ENCODE data around the gene MRPL18.
"Not testable (repeated sequence)": the region's sequence is repeated elsewhere in the genome, so short reads cannot be mapped to it uniquely, and the experiment has no call there.

The MRPL18 gene

DNA sequence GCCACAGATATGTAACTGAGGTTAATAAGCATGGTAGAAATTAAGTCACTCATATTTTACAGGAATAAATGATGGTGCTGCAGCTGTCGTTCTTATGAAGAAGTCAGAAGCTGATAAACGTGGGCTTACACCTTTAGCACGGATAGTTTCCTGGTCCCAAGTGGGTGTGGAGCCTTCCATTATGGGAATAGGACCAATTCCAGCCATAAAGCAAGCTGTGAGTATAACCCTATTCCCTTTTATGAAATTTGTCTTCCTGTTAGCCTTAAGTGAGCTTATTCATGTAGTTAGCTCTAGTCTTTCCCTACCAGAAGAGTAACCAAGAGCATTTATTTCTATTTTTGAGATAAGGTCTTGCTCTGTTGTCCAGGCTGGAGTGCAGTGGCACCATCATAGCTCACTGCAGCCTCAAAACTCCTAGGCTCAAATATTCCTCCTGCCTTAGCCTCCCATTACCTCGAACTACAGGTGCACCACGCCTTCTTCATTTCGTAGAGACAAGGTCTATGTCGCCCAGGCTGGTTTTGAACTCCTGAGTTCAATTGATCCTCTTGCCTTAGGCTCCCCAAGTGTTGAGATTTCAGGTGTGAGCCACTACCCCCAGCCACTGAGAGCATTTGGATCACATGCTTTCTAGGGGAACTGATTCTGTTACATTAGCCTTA is 12.9 kb upstream of the MRPL18 start:
- Histone ChIP-seq H3K4me1 (ENCODE audit: control insufficient read depth, insufficient read depth, low read length) (no peaks in the 10 kb centered on the region), H3K27me3 (ENCODE audit: control insufficient read depth in 1 of 2, insufficient read depth in 2 of 2, low read length in 2 of 2) (no peaks in the 10 kb centered on the region), H3K36me3 (ENCODE audit: control insufficient read depth in 2 of 2, insufficient read depth in 2 of 2, low read length in 2 of 2) (peaks cover 36 to 44% of the 10 kb centered on the region in 2 donors), H3K9me3 (ENCODE audit: control insufficient read depth in 2 of 2, low read length in 2 of 2) (no peaks in the 10 kb centered on the region), H3K4me3 (ENCODE audit: low read length in 2 of 2) (no peak overlapping the region), H3K9ac (ENCODE audit: low read length in 2 of 2) (no peak overlapping the region), H3K27ac (ENCODE audit: low read length) (no peak overlapping the region)

DNA sequence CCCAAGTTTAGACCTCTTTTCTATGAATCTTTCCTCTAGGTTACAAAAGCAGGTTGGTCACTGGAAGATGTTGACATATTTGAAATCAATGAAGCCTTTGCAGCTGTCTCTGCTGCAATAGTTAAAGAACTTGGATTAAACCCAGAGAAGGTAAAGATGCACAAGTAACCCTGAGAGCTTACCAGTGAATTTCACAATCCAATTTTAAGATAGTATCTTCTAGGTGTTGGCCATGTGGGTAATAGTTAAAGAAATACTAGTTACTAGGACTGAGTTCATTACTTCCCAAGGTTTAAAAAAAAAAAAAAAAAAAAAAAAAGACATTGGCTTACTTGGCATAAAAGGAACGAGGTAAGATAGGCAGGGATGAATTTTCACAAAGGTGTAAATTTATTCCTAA is 12.1 kb upstream of the MRPL18 start:
- no peak overlapping the region for H3K9ac ChIP-seq (ENCODE audit: low read length in 2 of 2)
- no peaks in the 10 kb centered on the region for H3K9me3 ChIP-seq (ENCODE audit: control insufficient read depth in 2 of 2, low read length in 2 of 2)
- no peak overlapping the region for H3K4me3 ChIP-seq (ENCODE audit: low read length in 2 of 2)
- no peaks in the 10 kb centered on the region for H3K4me1 ChIP-seq (ENCODE audit: control insufficient read depth, insufficient read depth, low read length)
- no peak overlapping the region for H3K27ac ChIP-seq (ENCODE audit: low read length)
- H3K36me3 ChIP-seq (ENCODE audit: control insufficient read depth in 2 of 2, insufficient read depth in 2 of 2, low read length in 2 of 2) = peaks cover 40 to 51% of the 10 kb centered on the region in 2 donors
- H3K27me3 ChIP-seq (ENCODE audit: control insufficient read depth in 1 of 2, insufficient read depth in 2 of 2, low read length in 2 of 2) = no peaks in the 10 kb centered on the region

DNA sequence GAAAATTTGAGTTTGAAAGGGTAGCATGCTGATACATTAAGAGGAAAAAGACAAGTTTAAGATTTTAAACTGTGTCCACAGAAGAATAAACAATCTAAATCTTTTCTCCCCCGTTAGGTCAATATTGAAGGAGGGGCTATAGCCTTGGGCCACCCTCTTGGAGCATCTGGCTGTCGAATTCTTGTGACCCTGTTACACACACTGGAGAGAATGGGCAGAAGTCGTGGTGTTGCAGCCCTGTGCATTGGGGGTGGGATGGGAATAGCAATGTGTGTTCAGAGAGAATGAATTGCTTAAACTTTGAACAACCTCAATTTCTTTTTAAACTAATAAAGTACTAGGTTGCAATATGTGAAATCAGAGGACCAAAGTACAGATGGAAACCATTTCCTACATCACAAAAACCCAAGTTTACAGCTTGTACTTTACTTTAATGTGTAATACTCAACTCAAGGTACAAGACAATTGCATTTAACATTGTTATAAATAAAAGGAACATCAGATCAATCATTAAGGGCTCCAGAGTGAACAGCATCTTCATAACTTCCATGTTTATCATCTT is 11.6 kb upstream of the MRPL18 start:
- Histone ChIP-seq H3K36me3 (ENCODE audit: control insufficient read depth in 2 of 2, insufficient read depth in 2 of 2, low read length in 2 of 2) (peaks cover 45 to 56% of the 10 kb centered on the region in 2 donors), H3K9ac (ENCODE audit: low read length in 2 of 2) (no peak overlapping the region), H3K9me3 (ENCODE audit: control insufficient read depth in 2 of 2, low read length in 2 of 2) (no peaks in the 10 kb centered on the region), H3K4me1 (ENCODE audit: control insufficient read depth, insufficient read depth, low read length) (no peaks in the 10 kb centered on the region), H3K27me3 (ENCODE audit: control insufficient read depth in 1 of 2, insufficient read depth in 2 of 2, low read length in 2 of 2) (no peaks in the 10 kb centered on the region), H3K27ac (ENCODE audit: low read length) (no peak overlapping the region), H3K4me3 (ENCODE audit: low read length in 2 of 2) (no peak overlapping the region)

DNA sequence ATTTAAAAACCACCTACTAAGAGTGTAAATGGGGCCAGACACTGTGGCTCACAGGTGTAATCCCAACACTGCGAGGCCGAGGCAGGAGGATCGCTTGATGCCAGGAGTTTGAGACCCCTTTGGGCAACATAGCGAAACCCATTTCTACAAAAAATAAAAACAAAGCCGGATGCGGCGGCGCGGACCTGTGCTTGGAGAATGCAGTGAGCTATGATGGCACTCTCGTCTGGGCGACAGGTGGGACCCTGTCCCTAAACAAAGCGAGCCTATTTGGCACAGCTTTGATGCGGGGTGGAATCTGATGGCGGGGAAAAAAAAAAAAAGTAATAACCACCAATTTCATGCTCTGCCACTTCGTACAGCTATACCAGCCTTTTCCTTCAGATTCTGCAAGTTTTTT is 2.0 kb upstream of the MRPL18 start:
- H3K36me3 ChIP-seq (ENCODE audit: control insufficient read depth in 2 of 2, insufficient read depth in 2 of 2, low read length in 2 of 2) = peaks cover 12 to 22% of the 10 kb centered on the region in 2 donors
- H3K4me1 ChIP-seq (ENCODE audit: control insufficient read depth, insufficient read depth, low read length) = peaks cover 31% of the 10 kb centered on the region
- H3K27ac ChIP-seq (ENCODE audit: low read length) = no peak overlapping the region

DNA sequence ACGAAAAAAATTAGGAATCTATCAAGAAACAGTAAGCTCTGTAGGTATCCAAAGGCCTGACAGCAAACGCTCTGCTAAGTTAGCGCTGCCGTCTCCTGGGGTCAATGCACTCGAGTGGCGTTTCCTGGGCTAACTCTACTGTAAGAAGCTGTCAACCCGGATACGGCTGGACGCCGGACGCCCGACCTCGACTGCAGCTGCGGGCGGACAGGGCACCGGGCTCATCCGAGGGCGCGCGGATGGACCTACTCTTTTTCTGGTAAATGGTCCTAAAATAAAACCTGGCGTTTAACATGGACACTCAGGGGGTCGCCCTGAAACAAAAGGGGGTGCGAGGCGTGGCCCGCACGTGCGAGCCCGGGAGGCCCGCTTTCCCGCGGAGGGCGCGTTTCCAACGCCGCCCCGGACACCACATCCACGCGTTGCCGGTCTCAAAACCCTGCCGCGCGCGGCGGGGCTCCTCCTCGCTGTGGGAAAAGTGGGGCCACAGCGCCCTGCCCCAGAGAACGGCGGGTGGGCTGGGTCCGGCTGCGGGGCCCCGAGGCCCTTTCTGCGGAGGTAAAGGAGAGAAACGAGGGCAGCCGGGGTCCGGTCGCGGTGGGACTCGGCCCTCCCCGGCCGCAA is 1.4 kb upstream of the MRPL18 start:
- H3K9ac ChIP-seq (ENCODE audit: low read length in 2 of 2) = peak overlapping the region; percentile 84 to 93
- H3K4me3 ChIP-seq (ENCODE audit: low read length in 2 of 2) = peak overlapping the region; percentile 84 to 96
- H3K4me1 ChIP-seq (ENCODE audit: control insufficient read depth, insufficient read depth, low read length) = peaks cover 31% of the 10 kb centered on the region
- H3K9me3 ChIP-seq (ENCODE audit: control insufficient read depth in 2 of 2, low read length in 2 of 2) = no peaks in the 10 kb centered on the region
- H3K27ac ChIP-seq (ENCODE audit: low read length) = peak overlapping the region; percentile 97
- no peaks in the 10 kb centered on the region for H3K27me3 ChIP-seq (ENCODE audit: control insufficient read depth in 1 of 2, insufficient read depth in 2 of 2, low read length in 2 of 2)
- H3K36me3 ChIP-seq (ENCODE audit: control insufficient read depth in 2 of 2, insufficient read depth in 2 of 2, low read length in 2 of 2) = peaks cover 6 to 17% of the 10 kb centered on the region in 2 donors

More for the DNA sequence above, 2.0 kb upstream of the MRPL18 start:
- H3K4me3 ChIP-seq (ENCODE audit: low read length in 2 of 2) = peak overlapping the region; percentile 84 to 96
- no peaks in the 10 kb centered on the region for H3K27me3 ChIP-seq (ENCODE audit: control insufficient read depth in 1 of 2, insufficient read depth in 2 of 2, low read length in 2 of 2)
- no peaks in the 10 kb centered on the region for H3K9me3 ChIP-seq (ENCODE audit: control insufficient read depth in 2 of 2, low read length in 2 of 2)
- H3K9ac ChIP-seq (ENCODE audit: low read length in 2 of 2) = peak overlapping the region; percentile 84 to 93

DNA sequence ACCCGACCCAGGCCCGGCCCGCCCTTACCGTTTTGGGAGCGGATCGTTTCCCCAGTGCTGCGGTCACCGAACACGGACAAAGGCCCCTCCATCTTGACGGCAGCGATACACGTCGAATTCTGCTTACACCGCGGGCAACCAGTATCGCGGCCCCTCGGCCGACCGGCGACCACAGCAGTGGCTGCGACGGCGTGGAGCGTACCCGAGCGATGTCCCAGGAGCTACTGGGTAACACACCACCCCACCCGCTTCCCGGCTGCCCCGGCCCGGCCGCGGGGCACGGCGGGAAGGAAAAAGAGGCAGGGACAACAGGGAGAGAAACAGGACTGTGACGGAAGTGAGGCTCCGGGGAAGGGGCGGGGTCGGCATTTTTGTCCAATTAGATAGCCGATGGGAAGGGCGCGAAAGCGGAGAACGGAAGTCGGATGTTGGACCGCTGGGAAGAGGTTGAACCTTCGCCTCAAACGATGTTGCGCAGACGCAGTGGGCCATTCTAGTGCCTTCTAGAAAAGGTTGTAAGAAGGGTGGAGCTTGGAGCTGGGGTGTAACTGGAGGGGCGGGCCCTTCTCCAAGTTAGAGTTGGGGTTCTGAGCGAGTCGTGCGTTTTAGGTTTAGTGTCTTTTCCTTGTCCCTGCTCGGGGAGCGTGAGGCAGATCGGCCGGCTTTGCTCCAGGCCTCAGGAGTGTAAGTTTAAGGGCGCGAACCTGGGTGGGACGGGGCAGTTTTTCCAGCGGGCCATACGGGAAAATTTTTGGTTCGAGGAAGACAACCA is 704 bp upstream of the MRPL18 start, which contains the start of gene TCP1:
TCP1 (minus strand) TSS at position 226 of the 772 bp plus-strand sequence; CDS start at position 92, 134 bp downstream.
- Histone ChIP-seq H3K27ac (ENCODE audit: low read length) (peak within 1 kb of the TSS; percentile 97), H3K9ac (ENCODE audit: low read length in 2 of 2) (peak within 1 kb of the TSS; percentile 96 to 97), H3K36me3 (ENCODE audit: control insufficient read depth in 2 of 2, insufficient read depth in 2 of 2, low read length in 2 of 2) (peaks cover 3 to 14% of the 10 kb centered on the region in 2 donors), H3K9me3 (ENCODE audit: control insufficient read depth in 2 of 2, low read length in 2 of 2) (no peaks in the 10 kb centered on the region), H3K27me3 (ENCODE audit: control insufficient read depth in 1 of 2, insufficient read depth in 2 of 2, low read length in 2 of 2) (no peaks in the 10 kb centered on the region), H3K4me1 (ENCODE audit: control insufficient read depth, insufficient read depth, low read length) (peaks cover 31% of the 10 kb centered on the region), H3K4me3 (ENCODE audit: low read length in 2 of 2) (peak within 1 kb of the TSS; percentile 88 to 96)

DNA sequence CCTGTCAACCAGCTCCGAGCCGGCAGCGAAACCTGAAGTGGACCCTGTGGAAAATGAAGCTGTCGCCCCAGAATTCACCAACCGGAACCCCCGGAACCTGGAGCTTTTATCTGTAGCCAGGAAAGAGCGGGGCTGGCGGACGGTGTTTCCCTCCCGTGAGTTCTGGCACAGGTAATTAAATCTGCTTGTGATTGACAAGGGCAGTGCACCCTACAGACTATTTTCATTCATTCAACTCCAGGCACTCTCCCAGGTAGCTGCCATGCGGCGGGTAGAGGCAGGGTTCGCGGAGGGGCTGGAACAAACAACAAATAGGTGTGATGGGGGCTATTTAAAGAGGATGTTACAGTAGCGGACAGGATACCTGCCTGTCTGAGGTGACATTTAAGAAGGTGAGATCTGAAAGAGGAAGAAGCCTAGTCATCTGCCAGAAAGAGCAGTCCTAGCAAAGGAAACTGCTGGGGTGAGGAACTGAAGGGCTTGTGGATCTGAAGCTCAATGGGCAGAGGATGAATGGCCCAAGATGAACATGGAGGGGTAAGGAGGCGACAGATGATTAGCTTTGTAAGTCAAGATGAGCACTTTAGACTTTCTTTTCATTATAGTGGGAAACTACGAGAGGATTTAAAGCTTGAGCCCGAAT is 810 bp downstream of the MRPL18 start:
- peak overlapping the region; percentile 97 for H3K27ac ChIP-seq (ENCODE audit: low read length)
- peak overlapping the region; percentile 88 to 96 for H3K4me3 ChIP-seq (ENCODE audit: low read length in 2 of 2)
- peak overlapping the region; percentile 96 to 97 for H3K9ac ChIP-seq (ENCODE audit: low read length in 2 of 2)
- peaks cover 31% of the 10 kb centered on the region for H3K4me1 ChIP-seq (ENCODE audit: control insufficient read depth, insufficient read depth, low read length)
- peaks cover 2 to 3% of the 10 kb centered on the region in 2 donors for H3K36me3 ChIP-seq (ENCODE audit: control insufficient read depth in 2 of 2, insufficient read depth in 2 of 2, low read length in 2 of 2)
- no peaks in the 10 kb centered on the region for H3K9me3 ChIP-seq (ENCODE audit: control insufficient read depth in 2 of 2, low read length in 2 of 2)
- no peaks in the 10 kb centered on the region for H3K27me3 ChIP-seq (ENCODE audit: control insufficient read depth in 1 of 2, insufficient read depth in 2 of 2, low read length in 2 of 2)

DNA sequence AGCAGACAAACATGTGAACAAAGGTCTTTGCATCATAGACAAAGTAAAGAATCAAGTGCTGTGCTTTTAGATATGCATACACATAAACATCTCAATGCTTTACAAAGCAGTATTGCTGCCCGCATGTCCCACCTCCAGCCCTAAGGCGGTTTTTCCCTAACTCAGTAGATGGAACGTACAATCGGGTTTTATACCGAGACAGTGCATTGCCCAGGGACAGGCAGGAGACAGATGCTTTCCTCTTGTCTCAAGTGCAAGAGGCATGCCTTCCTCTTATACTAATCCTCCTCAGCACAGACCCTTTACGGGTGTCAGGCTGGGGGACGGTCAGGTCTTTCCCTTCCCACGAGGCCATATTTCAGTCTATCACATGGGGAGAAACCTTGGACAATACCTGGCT is 4.7 kb downstream of the MRPL18 start:
- H3K4me3 ChIP-seq (ENCODE audit: low read length in 2 of 2); H3K27me3 ChIP-seq (ENCODE audit: control insufficient read depth in 1 of 2, insufficient read depth in 2 of 2, low read length in 2 of 2); H3K9ac ChIP-seq (ENCODE audit: low read length in 2 of 2); H3K9me3 ChIP-seq (ENCODE audit: control insufficient read depth in 2 of 2, low read length in 2 of 2); H3K27ac ChIP-seq (ENCODE audit: low read length): not testable (repeated sequence)
- Histone ChIP-seq H3K4me1 (ENCODE audit: control insufficient read depth, insufficient read depth, low read length) (peaks cover 23% of the 10 kb centered on the region), H3K36me3 (ENCODE audit: control insufficient read depth in 2 of 2, insufficient read depth in 2 of 2, low read length in 2 of 2) (peaks cover 24 to 29% of the 10 kb centered on the region in 2 donors)

DNA sequence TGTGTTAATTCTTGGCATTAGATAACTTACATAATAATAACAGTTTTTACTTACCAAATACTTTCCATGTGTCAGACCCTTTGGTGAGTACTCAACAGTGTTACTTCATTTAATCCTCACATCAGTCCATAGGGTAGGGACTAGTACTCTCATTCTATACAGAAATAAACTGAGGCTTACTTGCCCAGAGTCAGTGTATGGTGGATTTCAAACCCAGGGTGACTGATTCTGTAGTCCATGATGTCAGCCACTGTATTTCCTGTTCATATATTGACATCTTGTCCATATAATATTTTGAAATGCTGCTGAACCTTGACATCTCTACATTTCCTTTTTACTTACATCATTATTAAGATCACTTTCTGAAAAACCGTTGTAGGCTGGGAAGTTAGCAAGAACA is 7.3 kb downstream of the MRPL18 start:
- Histone ChIP-seq H3K36me3 (ENCODE audit: control insufficient read depth in 2 of 2, insufficient read depth in 2 of 2, low read length in 2 of 2) (peaks cover 23 to 31% of the 10 kb centered on the region in 2 donors), H3K9me3 (ENCODE audit: control insufficient read depth in 2 of 2, low read length in 2 of 2) (no peaks in the 10 kb centered on the region), H3K4me1 (ENCODE audit: control insufficient read depth, insufficient read depth, low read length) (peaks cover 8% of the 10 kb centered on the region), H3K9ac (ENCODE audit: low read length in 2 of 2) (no peak overlapping the region), H3K27ac (ENCODE audit: low read length) (no peak overlapping the region), H3K4me3 (ENCODE audit: low read length in 2 of 2) (no peak overlapping the region), H3K27me3 (ENCODE audit: control insufficient read depth in 1 of 2, insufficient read depth in 2 of 2, low read length in 2 of 2) (no peaks in the 10 kb centered on the region)

DNA sequence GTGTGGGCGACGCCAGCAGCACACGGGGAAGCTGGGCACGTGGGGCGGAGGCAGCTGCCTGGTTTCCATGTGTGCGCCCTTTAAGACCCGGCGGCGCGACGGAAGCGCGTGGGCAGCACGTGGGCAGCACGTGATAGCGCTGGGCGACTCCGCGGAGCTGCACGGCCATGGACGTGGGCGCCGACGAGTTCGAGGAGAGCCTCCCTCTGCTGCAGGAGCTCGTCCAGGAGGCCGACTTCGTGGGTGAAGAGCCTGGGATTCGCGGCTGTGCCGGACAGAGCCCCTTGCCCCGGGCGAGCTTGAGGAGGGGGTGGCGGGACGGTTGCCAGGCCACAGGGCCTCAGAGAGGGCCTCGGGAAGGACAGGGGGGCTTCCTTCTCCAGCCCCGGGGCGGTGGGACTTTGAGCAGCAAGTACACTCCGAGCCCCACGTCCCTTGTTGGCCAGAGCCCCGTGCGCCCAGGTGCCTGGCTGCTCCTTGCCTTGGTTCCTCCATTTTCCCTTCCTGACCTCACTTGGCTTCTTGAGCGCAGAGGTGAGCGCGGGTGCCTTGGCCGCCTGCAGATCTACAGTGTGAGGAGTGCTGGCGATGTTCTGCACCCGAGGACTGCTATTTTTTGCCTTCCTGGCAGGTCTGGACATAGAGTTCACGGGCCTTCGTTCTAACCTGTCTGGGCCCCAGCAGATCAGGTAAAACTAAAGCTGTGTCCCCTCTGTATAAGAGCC is 10.0 kb downstream of the MRPL18 start, which contains the start of gene PNLDC1:
PNLDC1 (plus strand) TSS at position 136 of the 725 bp plus-strand sequence; CDS start at position 168, 32 bp downstream.
- Histone ChIP-seq H3K4me1 (ENCODE audit: control insufficient read depth, insufficient read depth, low read length) (peaks cover 2% of the 10 kb centered on the region), H3K9me3 (ENCODE audit: control insufficient read depth in 2 of 2, low read length in 2 of 2) (no peaks in the 10 kb centered on the region), H3K27me3 (ENCODE audit: control insufficient read depth in 1 of 2, insufficient read depth in 2 of 2, low read length in 2 of 2) (no peaks in the 10 kb centered on the region), H3K36me3 (ENCODE audit: control insufficient read depth in 2 of 2, insufficient read depth in 2 of 2, low read length in 2 of 2) (peaks cover 22 to 31% of the 10 kb centered on the region in 2 donors), H3K9ac (ENCODE audit: low read length in 2 of 2) (no peak within 1 kb of the TSS), H3K4me3 (ENCODE audit: low read length in 2 of 2) (no peak within 1 kb of the TSS), H3K27ac (ENCODE audit: low read length) (no peak within 1 kb of the TSS)

All from stomach smooth muscle (tissue), 2 donors.